ENCODE results near the gene AMH.

GRCh38 chr19:2260341-2260805 is 11.2 kb downstream of the AMH start:
- TF ChIP-seq POLR2AphosphoS5 (IDR thresholded peaks at IDR 0.05) (no peak), CTCF (IDR thresholded peaks at IDR 0.05) (no peak), POLR2A (IDR thresholded peaks at IDR 0.05; ENCODE audit: low read depth) (no peak), EP300 (IDR thresholded peaks at IDR 0.05) (no peak)
